GM12878 (cell line): ENCODE results near the gene LMX1A. TPM values are rescaled to one million over a fixed set of nuclear protein-coding genes. Genes with fewer than 3 reads are reported as not detected.

Source experiments
- ASH2L ChIP-seq: fragments of 300-600, 200-600 bp; sonication (generic); IDR thresholded peaks from 2 replicates; pipeline ENCODE4 v1.6.1; 2017; ENCODE audit warnings: low read depth, mild to moderate bottlenecking, borderline replicate concordance
- CHD1 ChIP-seq: IDR thresholded peaks from 2 replicates; pipeline ENCODE4 v1.6.1; 2012; ENCODE audit warnings: low read depth, low read length, improper control_type of control experiment
- ETV6 ChIP-seq, 2 experiments: fragments of 450-650 bp in 1 of 2; IDR thresholded peaks in 1 of 2; conservative IDR thresholded peaks in 1 of 2; 2 replicates each; pipeline ENCODE4 v1.6.1; 2014; ENCODE audit warnings: antibody characterized with exemption in 1 of 2, borderline replicate concordance in 1 of 2, low read depth in 1 of 2, mild to moderate bottlenecking in 1 of 2, moderate library complexity in 1 of 2
- MYB ChIP-seq: fragments of 150-350 bp; IDR thresholded peaks from 2 replicates; pipeline ENCODE4 v1.6.1; 2014; ENCODE audit warnings: mild to moderate bottlenecking, low read depth, low read length, borderline replicate concordance
- RAD21 ChIP-seq: IDR thresholded peaks from 2 replicates; pipeline ENCODE4 v1.6.1; 2011; ENCODE audit warnings: mild to moderate bottlenecking, low read depth, low read length, moderate library complexity; ENCODE audit not compliant: insufficient read depth
- RB1 ChIP-seq: fragments of 450-650 bp; formaldehyde crosslinking; IDR thresholded peaks from 2 replicates; pipeline ENCODE4 v1.6.1; 2017; ENCODE audit warnings: mild to moderate bottlenecking, borderline replicate concordance
- ZBED1 ChIP-seq: IDR thresholded peaks from 2 replicates; pipeline ENCODE4 v1.6.1; 2016; ENCODE audit warnings: borderline replicate concordance
- ZBTB40 ChIP-seq: fragments of 450-650 bp; IDR thresholded peaks from 2 replicates; pipeline ENCODE4 v1.6.1; 2016; ENCODE audit warnings: mild to moderate bottlenecking, moderate library complexity, borderline replicate concordance
- ZNF384 ChIP-seq: IDR thresholded peaks from 2 replicates; pipeline ENCODE4 v1.6.1; 2012; ENCODE audit warnings: low read depth, mild to moderate bottlenecking, low read length, improper control_type of control experiment, borderline replicate concordance
- polyA plus RNA-seq, 11 experiments: library from polyadenylated mRNA; depleted of rRNA in 4 of 11; unstranded in 6 of 11; stranded (reverse) in 5 of 11; fragments of >200 nt; fragmentation: Nextera tagmentation in 4 of 11; fragmentation: Illumina TruSeq in 1 of 11; extraction: Ambion mirVana in 4 of 11; extraction: Trizol in 1 of 11; gene quantifications; 1 replicate in 1 of 11; 2 replicates in 10 of 11; pipeline versions ENCODE4 v1.2.1 to v1.2.3, GENCODE V29; 2011 to 2016; ENCODE audit warnings: inconsistent platforms in 2 of 11, missing spikeins in 2 of 11, low read depth in 1 of 11
- total RNA-seq, 4 experiments: library from RNA; depleted of rRNA in 3 of 4; stranded (reverse); fragments of >200 nt in 3 of 4; fragmentation: Illumina TruSeq in 1 of 4; extraction: Trizol in 1 of 4; gene quantifications; 2 replicates each; pipeline versions ENCODE4 v1.2.1 to v1.2.3, GENCODE V29; 2013 to 2021
- TF ChIP-seq, protein P1 (sequence below): IDR thresholded peaks from 2 replicates; pipeline ENCODE4 v1.6.1; 2012; ENCODE audit warnings: mild to moderate bottlenecking, low read depth, low read length
- TF ChIP-seq, protein P2 (sequence below): fragments of 450-650 bp; IDR thresholded peaks from 2 replicates; pipeline ENCODE4 v1.6.1; 2017; ENCODE audit warnings: low read depth, mild to moderate bottlenecking, moderate library complexity
- TF ChIP-seq, protein P3 (sequence below): IDR thresholded peaks from 2 replicates; pipeline ENCODE4 v1.6.1; 2011; ENCODE audit warnings: mild to moderate bottlenecking, low read depth, low read length, moderate library complexity; ENCODE audit not compliant: insufficient replicate concordance
- TF ChIP-seq, protein P4 (sequence below): fragments of 450-650 bp; formaldehyde crosslinking; IDR thresholded peaks from 2 replicates; pipeline ENCODE4 v1.4.0; 2022; ENCODE audit warnings: mild to moderate bottlenecking, moderate library complexity

LMX1A gene
- total and polyA plus RNA-seq, 10 of the 15 experiments (the other 5 are each of a cell fraction or from before 2014, with no cell fraction given) = not detected

DNA sequence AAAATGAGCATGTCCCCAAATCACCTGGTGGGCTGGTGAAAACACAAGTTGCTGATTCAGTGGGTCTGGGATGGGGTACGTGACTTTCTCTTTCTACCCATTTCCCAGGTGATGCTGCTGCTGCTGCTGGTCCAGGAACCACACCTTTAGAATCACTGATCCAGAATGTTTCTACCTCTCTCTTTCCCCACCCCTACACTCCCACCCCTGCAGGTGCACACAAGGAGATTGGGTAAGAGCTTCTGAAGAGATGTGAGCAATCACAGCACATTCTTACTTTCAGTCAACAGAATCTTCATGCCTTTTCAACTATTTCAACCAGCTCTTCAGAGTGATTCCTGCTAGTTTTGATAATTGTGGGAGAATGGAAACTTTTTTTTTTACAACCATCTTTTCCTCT lies 130.9 kb downstream of the LMX1A start (continued):
- TF ChIP-seq ETV6 (conservative IDR thresholded peaks at IDR 0.05 in 1 of 2, IDR thresholded peaks at IDR 0.05 in 1 of 2; ENCODE audit: borderline replicate concordance in 1 of 2, low read depth in 1 of 2) (no peak), RAD21 (no peak), ZBED1 (no peak), ZBTB40 (no peak), ZNF384 (no peak), RB1 (no peak), CHD1 (no peak), ASH2L (no peak), MYB (no peak)
- TF ChIP-seq, protein P1, sequence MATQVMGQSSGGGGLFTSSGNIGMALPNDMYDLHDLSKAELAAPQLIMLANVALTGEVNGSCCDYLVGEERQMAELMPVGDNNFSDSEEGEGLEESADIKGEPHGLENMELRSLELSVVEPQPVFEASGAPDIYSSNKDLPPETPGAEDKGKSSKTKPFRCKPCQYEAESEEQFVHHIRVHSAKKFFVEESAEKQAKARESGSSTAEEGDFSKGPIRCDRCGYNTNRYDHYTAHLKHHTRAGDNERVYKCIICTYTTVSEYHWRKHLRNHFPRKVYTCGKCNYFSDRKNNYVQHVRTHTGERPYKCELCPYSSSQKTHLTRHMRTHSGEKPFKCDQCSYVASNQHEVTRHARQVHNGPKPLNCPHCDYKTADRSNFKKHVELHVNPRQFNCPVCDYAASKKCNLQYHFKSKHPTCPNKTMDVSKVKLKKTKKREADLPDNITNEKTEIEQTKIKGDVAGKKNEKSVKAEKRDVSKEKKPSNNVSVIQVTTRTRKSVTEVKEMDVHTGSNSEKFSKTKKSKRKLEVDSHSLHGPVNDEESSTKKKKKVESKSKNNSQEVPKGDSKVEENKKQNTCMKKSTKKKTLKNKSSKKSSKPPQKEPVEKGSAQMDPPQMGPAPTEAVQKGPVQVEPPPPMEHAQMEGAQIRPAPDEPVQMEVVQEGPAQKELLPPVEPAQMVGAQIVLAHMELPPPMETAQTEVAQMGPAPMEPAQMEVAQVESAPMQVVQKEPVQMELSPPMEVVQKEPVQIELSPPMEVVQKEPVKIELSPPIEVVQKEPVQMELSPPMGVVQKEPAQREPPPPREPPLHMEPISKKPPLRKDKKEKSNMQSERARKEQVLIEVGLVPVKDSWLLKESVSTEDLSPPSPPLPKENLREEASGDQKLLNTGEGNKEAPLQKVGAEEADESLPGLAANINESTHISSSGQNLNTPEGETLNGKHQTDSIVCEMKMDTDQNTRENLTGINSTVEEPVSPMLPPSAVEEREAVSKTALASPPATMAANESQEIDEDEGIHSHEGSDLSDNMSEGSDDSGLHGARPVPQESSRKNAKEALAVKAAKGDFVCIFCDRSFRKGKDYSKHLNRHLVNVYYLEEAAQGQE = no peak
- TF ChIP-seq, protein P2, sequence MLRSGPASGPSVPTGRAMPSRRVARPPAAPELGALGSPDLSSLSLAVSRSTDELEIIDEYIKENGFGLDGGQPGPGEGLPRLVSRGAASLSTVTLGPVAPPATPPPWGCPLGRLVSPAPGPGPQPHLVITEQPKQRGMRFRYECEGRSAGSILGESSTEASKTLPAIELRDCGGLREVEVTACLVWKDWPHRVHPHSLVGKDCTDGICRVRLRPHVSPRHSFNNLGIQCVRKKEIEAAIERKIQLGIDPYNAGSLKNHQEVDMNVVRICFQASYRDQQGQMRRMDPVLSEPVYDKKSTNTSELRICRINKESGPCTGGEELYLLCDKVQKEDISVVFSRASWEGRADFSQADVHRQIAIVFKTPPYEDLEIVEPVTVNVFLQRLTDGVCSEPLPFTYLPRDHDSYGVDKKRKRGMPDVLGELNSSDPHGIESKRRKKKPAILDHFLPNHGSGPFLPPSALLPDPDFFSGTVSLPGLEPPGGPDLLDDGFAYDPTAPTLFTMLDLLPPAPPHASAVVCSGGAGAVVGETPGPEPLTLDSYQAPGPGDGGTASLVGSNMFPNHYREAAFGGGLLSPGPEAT = no peak
- TF ChIP-seq, protein P3, sequence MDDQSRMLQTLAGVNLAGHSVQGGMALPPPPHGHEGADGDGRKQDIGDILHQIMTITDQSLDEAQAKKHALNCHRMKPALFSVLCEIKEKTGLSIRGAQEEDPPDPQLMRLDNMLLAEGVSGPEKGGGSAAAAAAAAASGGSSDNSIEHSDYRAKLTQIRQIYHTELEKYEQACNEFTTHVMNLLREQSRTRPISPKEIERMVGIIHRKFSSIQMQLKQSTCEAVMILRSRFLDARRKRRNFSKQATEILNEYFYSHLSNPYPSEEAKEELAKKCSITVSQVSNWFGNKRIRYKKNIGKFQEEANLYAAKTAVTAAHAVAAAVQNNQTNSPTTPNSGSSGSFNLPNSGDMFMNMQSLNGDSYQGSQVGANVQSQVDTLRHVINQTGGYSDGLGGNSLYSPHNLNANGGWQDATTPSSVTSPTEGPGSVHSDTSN = no peak
- TF ChIP-seq, protein P4, sequence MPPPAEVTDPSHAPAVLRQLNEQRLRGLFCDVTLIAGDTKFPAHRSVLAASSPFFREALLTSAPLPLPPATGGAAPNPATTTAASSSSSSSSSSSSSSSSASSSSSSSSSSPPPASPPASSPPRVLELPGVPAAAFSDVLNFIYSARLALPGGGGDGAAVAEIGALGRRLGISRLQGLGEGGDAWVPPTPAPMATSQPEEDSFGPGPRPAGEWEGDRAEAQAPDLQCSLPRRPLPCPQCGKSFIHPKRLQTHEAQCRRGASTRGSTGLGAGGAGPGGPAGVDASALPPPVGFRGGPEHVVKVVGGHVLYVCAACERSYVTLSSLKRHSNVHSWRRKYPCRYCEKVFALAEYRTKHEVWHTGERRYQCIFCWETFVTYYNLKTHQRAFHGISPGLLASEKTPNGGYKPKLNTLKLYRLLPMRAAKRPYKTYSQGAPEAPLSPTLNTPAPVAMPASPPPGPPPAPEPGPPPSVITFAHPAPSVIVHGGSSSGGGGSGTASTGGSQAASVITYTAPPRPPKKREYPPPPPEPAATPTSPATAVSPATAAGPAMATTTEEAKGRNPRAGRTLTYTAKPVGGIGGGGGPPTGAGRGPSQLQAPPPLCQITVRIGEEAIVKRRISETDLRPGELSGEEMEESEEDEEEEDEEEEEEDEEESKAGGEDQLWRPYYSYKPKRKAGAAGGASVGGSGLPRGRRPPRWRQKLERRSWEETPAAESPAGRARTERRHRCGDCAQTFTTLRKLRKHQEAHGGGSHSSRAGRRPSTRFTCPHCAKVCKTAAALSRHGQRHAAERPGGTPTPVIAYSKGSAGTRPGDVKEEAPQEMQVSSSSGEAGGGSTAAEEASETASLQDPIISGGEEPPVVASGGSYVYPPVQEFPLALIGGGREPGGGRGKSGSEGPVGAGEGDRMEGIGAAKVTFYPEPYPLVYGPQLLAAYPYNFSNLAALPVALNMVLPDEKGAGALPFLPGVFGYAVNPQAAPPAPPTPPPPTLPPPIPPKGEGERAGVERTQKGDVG (CRISPR knock-in tag) = no peak
- TF ChIP-seq, all 136 proteins: peak for 0
